Measurements from ENCODE around the gene IDH3G.

GRCh38 chrX:153828308-153828707, 34.1 kb upstream of the IDH3G start:
- TF ChIP-seq CTCF (IDR thresholded peaks at IDR 0.05) = no peak
- TF ChIP-seq POLR2A (IDR thresholded peaks at IDR 0.05) = no peak

Measured in uterus (tissue), 2 donors.